ENCODE measurements around the gene NAB1.
"Not testable (repeated sequence)": the region's sequence is repeated elsewhere in the genome, so short reads cannot be mapped to it uniquely, and the experiment has no call there.

NAB1 gene

GRCh38 chr2:190674966-190675650 is 26.2 kb downstream of the NAB1 start:
- no peak for DNase-seq

- no peak for DNase-seq
Observed at GRCh38 chr2:190677255-190677654, 28.4 kb downstream of the NAB1 start.

- DNase-seq = no peak
Observed at GRCh38 chr2:190678444-190679162, 29.7 kb downstream of the NAB1 start.

- no peak for DNase-seq
Observed at GRCh38 chr2:190679391-190679790, 30.5 kb downstream of the NAB1 start.

GRCh38 chr2:190679813-190680591 is 31.1 kb downstream of the NAB1 start:
- DNase-seq = no peak

GRCh38 chr2:190682168-190682567 is 33.3 kb downstream of the NAB1 start:
- DNase-seq = no peak

GRCh38 chr2:190683802-190684201 is 34.9 kb downstream of the NAB1 start:
- DNase-seq = no peak

GRCh38 chr2:190684931-190685330 is 36.0 kb downstream of the NAB1 start:
- DNase-seq = no peak

- no peak for DNase-seq
Observed at GRCh38 chr2:190685333-190685732, 36.5 kb downstream of the NAB1 start.

GRCh38 chr2:190693533-190694232 is 44.8 kb downstream of the NAB1 start:
- no peak for DNase-seq

- no peak for DNase-seq
Observed at GRCh38 chr2:190694479-190694878, 45.6 kb downstream of the NAB1 start.

- DNase-seq = no peak
Observed at GRCh38 chr2:190695739-190696138, 46.9 kb downstream of the NAB1 start.

- DNase-seq = no peak
Observed at GRCh38 chr2:190696792-190697398, 48.0 kb downstream of the NAB1 start.

GRCh38 chr2:190697421-190697820 is 48.5 kb downstream of the NAB1 start:
- no peak for DNase-seq

- DNase-seq = no peak
Observed at GRCh38 chr2:190698895-190699294, 50.0 kb downstream of the NAB1 start.

GRCh38 chr2:190701586-190701985 is 52.7 kb downstream of the NAB1 start:
- DNase-seq = no peak

- no peak for DNase-seq
Observed at GRCh38 chr2:190705280-190705679, 56.4 kb downstream of the NAB1 start.

- DNase-seq = no peak
Observed at GRCh38 chr2:190707726-190708125, 58.8 kb downstream of the NAB1 start.

GRCh38 chr2:190708650-190709049 is 59.8 kb downstream of the NAB1 start:
- not testable (repeated sequence) for DNase-seq

GRCh38 chr2:190711069-190711468 is 62.2 kb downstream of the NAB1 start:
- no peak for DNase-seq

GRCh38 chr2:190713471-190713870 is 64.6 kb downstream of the NAB1 start:
- DNase-seq = no peak

GRCh38 chr2:190714958-190715357 is 66.1 kb downstream of the NAB1 start:
- no peak for DNase-seq

Measured in DMS79 (cell line).